Hepatocyte (in vitro differentiated cells): ENCODE results near the gene OXSR1. TPM values are rescaled to one million over a fixed set of nuclear protein-coding genes. Genes with fewer than 3 reads are reported as not detected.
"Not testable (repeated sequence)": the region's sequence is repeated elsewhere in the genome, so short reads cannot be mapped to it uniquely, and the experiment has no call there.

Experiments
- DNase-seq: peaks from one replicate; pipeline ENCODE4 v3.0.0-alpha.2; 2016; ENCODE audit warnings: low spot score
- H2AFZ ChIP-seq: fragments of 200-600 bp; sonication (generic); 2 replicates; pipeline ENCODE4 v1.6.0; 2016; ENCODE audit warnings: antibody characterized with exemption, mild to moderate bottlenecking
- H3K27ac ChIP-seq: fragments of 200-600 bp; sonication (generic); 2 replicates; pipeline ENCODE4 v1.5.1; 2016; ENCODE audit warnings: mild to moderate bottlenecking
- H3K27me3 ChIP-seq: fragments of 200-600 bp; sonication (generic); 2 replicates; pipeline ENCODE4 v1.6.1; 2016
- H3K36me3 ChIP-seq: fragments of 200-600 bp; sonication (generic); replicated peaks from 2 replicates; pipeline ENCODE4 v1.5.1; 2016; ENCODE audit warnings: low read depth; ENCODE audit not compliant: insufficient read depth
- H3K4me1 ChIP-seq: fragments of 200-600 bp; sonication (generic); 2 replicates; pipeline ENCODE4 v1.5.1; 2016; ENCODE audit warnings: mild to moderate bottlenecking, moderate library complexity; ENCODE audit not compliant: insufficient read depth
- H3K4me2 ChIP-seq: fragments of 200-600 bp; sonication (generic); 2 replicates; pipeline ENCODE4 v1.6.0; 2016
- H3K4me3 ChIP-seq: fragments of 200-600 bp; sonication (generic); 2 replicates; pipeline ENCODE4 v1.5.1; 2016; ENCODE audit warnings: mild to moderate bottlenecking
- H3K79me2 ChIP-seq: fragments of 200-600 bp; sonication (generic); 2 replicates; pipeline ENCODE4 v1.6.0; 2017; ENCODE audit warnings: mild to moderate bottlenecking
- H3K9me2 ChIP-seq: fragments of 200-600 bp; sonication (generic); replicated peaks from 2 replicates; pipeline ENCODE4 v1.6.0; 2017; ENCODE audit warnings: mild to moderate bottlenecking; ENCODE audit not compliant: insufficient read depth
- H3K9me3 ChIP-seq: fragments of 200-600 bp; sonication (generic); 2 replicates; pipeline ENCODE4 v1.5.1; 2016; ENCODE audit warnings: low read depth, mild to moderate bottlenecking
- H4K20me1 ChIP-seq: fragments of 200-600 bp; sonication (generic); 2 replicates; pipeline ENCODE4 v1.6.0; 2016; ENCODE audit warnings: mild to moderate bottlenecking; ENCODE audit not compliant: insufficient read depth, poor library complexity, severe bottlenecking
- CTCF ChIP-seq: fragments of 200-600 bp; sonication (generic); IDR thresholded peaks from 2 replicates; pipeline ENCODE4 v1.5.1; 2016; ENCODE audit warnings: antibody characterized with exemption, mild to moderate bottlenecking; ENCODE audit not compliant: poor library complexity
- EZH2 ChIP-seq: fragments of 200-600 bp; sonication (generic); IDR thresholded peaks from 2 replicates; pipeline ENCODE4 v1.6.1; 2016; ENCODE audit warnings: antibody characterized with exemption, mild to moderate bottlenecking, borderline replicate concordance
- EZH2phosphoT487 ChIP-seq: fragments of 200-600 bp; sonication (generic); IDR thresholded peaks from one replicate; pipeline ENCODE4 v1.6.1; 2018; ENCODE audit warnings: antibody characterized with exemption, mild to moderate bottlenecking, low read depth, moderate library complexity; ENCODE audit not compliant: unreplicated experiment, severe bottlenecking
- WGBS: methylation state at CpG from one replicate; pipeline ENCODE4 v1.1.6; 2016; ENCODE audit warnings: low lambda C conversion rate; ENCODE audit errors: missing lambda C conversion rate; 5-methylcytosine and 5-hydroxymethylcytosine counted together
- polyA plus RNA-seq: library from polyadenylated mRNA; unstranded; fragments of >200 nt; fragmentation: Nextera tagmentation; extraction: Ambion mirVana; gene quantifications from 2 replicates; pipeline ENCODE4 v1.2.1, GENCODE V29; 2016
- total RNA-seq: library from RNA; depleted of rRNA; stranded (reverse); fragments of >200 nt; gene quantifications from 2 replicates; pipeline ENCODE4 v1.2.3, GENCODE V29; 2014

OXSR1 gene
- total and polyA plus RNA-seq, 2 experiments from 2014 or later: 15.7 to 30.7 TPM

GRCh38 chr3:38177181-38177580 lies 11.8 kb downstream of the OXSR1 start:
- DNase-seq: no peak
- Histone ChIP-seq H3K9me3 (no peaks in the 10 kb centered on the region), H3K36me3 (no peaks in the 10 kb centered on the region), H3K9me2 (no peaks in the 10 kb centered on the region), H3K27ac (no peak overlapping the region), H3K4me2 (no peak overlapping the region), H2AFZ (no peak overlapping the region), H3K4me3 (no peak overlapping the region), H4K20me1 (peaks cover 41% of the 10 kb centered on the region), H3K79me2 (peaks cover 99% of the 10 kb centered on the region), H3K27me3 (no peaks in the 10 kb centered on the region), H3K4me1 (no peaks in the 10 kb centered on the region)
- TF ChIP-seq EZH2 (no peak), CTCF (no peak), EZH2phosphoT487 (no peak)
- WGBS: 69% methylated on average over 2 of the region's 2 CpGs

GRCh38 chr3:38186781-38187180 lies 21.4 kb downstream of the OXSR1 start:
- Histone ChIP-seq H3K79me2 (peaks cover 28% of the 10 kb centered on the region), H3K4me2 (no peak overlapping the region), H3K36me3 (no peaks in the 10 kb centered on the region), H3K9me3 (no peaks in the 10 kb centered on the region), H3K27me3 (no peaks in the 10 kb centered on the region), H2AFZ (no peak overlapping the region), H3K4me3 (no peak overlapping the region), H3K27ac (no peak overlapping the region), H3K9me2 (no peaks in the 10 kb centered on the region), H4K20me1 (peaks cover 9% of the 10 kb centered on the region), H3K4me1 (no peaks in the 10 kb centered on the region)
- DNase-seq: no peak
- TF ChIP-seq EZH2 (no peak), CTCF (no peak), EZH2phosphoT487 (no peak)
- 91% methylated on average over 1 of the region's 1 CpG for WGBS

- Histone ChIP-seq H3K4me2 (no peak overlapping the region), H3K27ac (no peak overlapping the region), H3K4me1 (no peaks in the 10 kb centered on the region), H3K27me3 (no peaks in the 10 kb centered on the region), H2AFZ (no peak overlapping the region), H3K9me2 (no peaks in the 10 kb centered on the region), H3K4me3 (no peak overlapping the region), H3K9me3 (no peaks in the 10 kb centered on the region), H3K36me3 (no peaks in the 10 kb centered on the region), H3K79me2 (peaks cover 9% of the 10 kb centered on the region), H4K20me1 (no peaks in the 10 kb centered on the region)
- DNase-seq: no peak
- no peak for TF ChIP-seq EZH2phosphoT487
- no peak for TF ChIP-seq EZH2
- TF ChIP-seq CTCF: no peak
Observed at GRCh38 chr3:38190481-38190881, 25.1 kb downstream of the OXSR1 start.

- not testable (repeated sequence) for H3K36me3 ChIP-seq, H4K20me1 ChIP-seq
- 80% methylated on average over 12 of the region's 12 CpGs for WGBS
Observed at GRCh38 chr3:38202931-38203330, 37.6 kb downstream of the OXSR1 start.

More at GRCh38 chr3:38202931-38203330, 37.6 kb downstream of the OXSR1 start:
- not testable (repeated sequence) for H3K4me1 ChIP-seq, H3K9me3 ChIP-seq, H3K27ac ChIP-seq, H3K4me2 ChIP-seq, H3K27me3 ChIP-seq, DNase-seq, H3K9me2 ChIP-seq, H3K4me3 ChIP-seq, H2AFZ ChIP-seq
- H3K79me2 ChIP-seq: peaks cover 29% of the 10 kb centered on the region
